DOHH2 (cell line): ENCODE data around the gene RHOBTB3.

ENCODE experiments used
- CTCF ChIP-seq: fragments of 200-600 bp; sonication (generic); IDR thresholded peaks from one replicate; pipeline ENCODE4 v1.5.1; 2014; ENCODE audit warnings: antibody characterized with exemption, mild to moderate bottlenecking, low read depth, low read length; ENCODE audit not compliant: poor library complexity, severe bottlenecking
- EZH2phosphoT487 ChIP-seq: fragments of 200-600 bp; sonication (generic); IDR thresholded peaks from 2 replicates; pipeline ENCODE4 v1.6.1; 2017; ENCODE audit warnings: borderline replicate concordance, mild to moderate bottlenecking, antibody characterized with exemption, low read length, moderate library complexity, mixed read lengths

GRCh38 chr5:95701074-95701473, 30.1 kb upstream of the RHOBTB3 start:
- TF ChIP-seq CTCF (no peak), EZH2phosphoT487 (no peak)
